HEK293 (cell line): ENCODE results near the gene TMEM222.

Experiments
- CTCF ChIA-PET: fragments of 350-600 bp; formaldehyde crosslinking; extraction: SDS; loops from one replicate; lab custom pipeline; 2021; ENCODE audit warnings: antibody characterized with exemption; lab: Yijun Ruan, JAX
- POLR2A ChIA-PET: fragments of 300-600 bp; formaldehyde crosslinking; extraction: SDS; loops from one replicate; lab custom pipeline; 2020; ENCODE audit warnings: antibody characterized with exemption, inconsistent platforms; lab: Yijun Ruan, JAX
- H3K27ac ChIP-seq: fragments of 200-500 bp; sonication (Bioruptor generic); 2 replicates; pipeline ENCODE4 v1.5.1; 2014; ENCODE audit warnings: low read depth, low read length, control low read depth, inconsistent platforms; ENCODE audit errors: extremely low read depth
- H3K36me3 ChIP-seq, 2 experiments: fragments of 200-500 bp in 1 of 2; sonication (Bioruptor generic) in 1 of 2; 1 replicate in 1 of 2; 2 replicates in 1 of 2; pipeline ENCODE4 v1.5.1; 2014 to 2017; ENCODE audit warnings: inconsistent platforms in 2 of 2, low read length in 2 of 2; ENCODE audit not compliant: control insufficient read depth in 2 of 2, insufficient read depth in 1 of 2
- H3K4me1 ChIP-seq: fragments of 200-500 bp; sonication (Bioruptor generic); 2 replicates; pipeline ENCODE4 v1.5.1; 2014; ENCODE audit warnings: mild to moderate bottlenecking, low read length, inconsistent platforms; ENCODE audit not compliant: control insufficient read depth, insufficient read depth
- H3K4me3 ChIP-seq: 2 replicates; pipeline ENCODE4 v1.5.1; 2011; ENCODE audit warnings: low read depth, mild to moderate bottlenecking, control low read depth, low read length, moderate library complexity
- H3K9me3 ChIP-seq: fragments of 200-500 bp; sonication (Bioruptor generic); 2 replicates; pipeline ENCODE4 v1.5.1; 2014; ENCODE audit warnings: low read depth, low read length, inconsistent platforms; ENCODE audit not compliant: control insufficient read depth, insufficient read depth
- GFI1B ChIP-seq: fragments of 450-650 bp; formaldehyde crosslinking; IDR thresholded peaks from 2 replicates; pipeline ENCODE4 v1.5.1; 2016; ENCODE audit warnings: missing biosample characterization, missing genetic modification characterization
- RBAK ChIP-seq: fragments of 450-650 bp; formaldehyde crosslinking; IDR thresholded peaks from 2 replicates; pipeline ENCODE4 v1.5.1; 2016; ENCODE audit warnings: missing biosample characterization, missing genetic modification characterization
- SCRT2 ChIP-seq: fragments of 450-650 bp; formaldehyde crosslinking; IDR thresholded peaks from 2 replicates; pipeline ENCODE4 v1.5.1; 2016; ENCODE audit warnings: missing biosample characterization, missing genetic modification characterization
- TSHZ1 ChIP-seq: fragments of 450-650 bp; formaldehyde crosslinking; IDR thresholded peaks from 2 replicates; pipeline ENCODE4 v1.5.1; 2016; ENCODE audit warnings: missing biosample characterization, missing genetic modification characterization, borderline replicate concordance
- ZNF155 ChIP-seq: fragments of 450-650 bp; formaldehyde crosslinking; IDR thresholded peaks from 2 replicates; pipeline ENCODE4 v1.5.1; 2016; ENCODE audit warnings: missing biosample characterization, missing genetic modification characterization
- ZNF354C ChIP-seq: fragments of 450-650 bp; formaldehyde crosslinking; IDR thresholded peaks from 2 replicates; pipeline ENCODE4 v1.5.1; 2016; ENCODE audit warnings: missing biosample characterization, missing genetic modification characterization, low read depth, borderline replicate concordance
- ZNF510 ChIP-seq: fragments of 450-650 bp; formaldehyde crosslinking; IDR thresholded peaks from 2 replicates; pipeline ENCODE4 v1.5.1; 2018; ENCODE audit warnings: mild to moderate bottlenecking, missing genetic modification characterization, missing biosample characterization; ENCODE audit not compliant: insufficient replicate concordance
- ZNF529 ChIP-seq: fragments of 450-650 bp; formaldehyde crosslinking; IDR thresholded peaks from 2 replicates; pipeline ENCODE4 v1.5.1; 2017; ENCODE audit warnings: missing genetic modification characterization, missing biosample characterization; ENCODE audit not compliant: insufficient replicate concordance
- ZNF580 ChIP-seq: fragments of 450-650 bp; formaldehyde crosslinking; IDR thresholded peaks from 2 replicates; pipeline ENCODE4 v1.5.1; 2016; ENCODE audit warnings: missing biosample characterization, missing genetic modification characterization
- ZNF654 ChIP-seq: fragments of 450-650 bp; formaldehyde crosslinking; IDR thresholded peaks from 2 replicates; pipeline ENCODE4 v1.5.1; 2016; ENCODE audit warnings: low read depth, missing biosample characterization, missing genetic modification characterization
- ZNF792 ChIP-seq: fragments of 450-650 bp; formaldehyde crosslinking; IDR thresholded peaks from 2 replicates; pipeline ENCODE4 v1.5.1; 2016; ENCODE audit warnings: missing biosample characterization, missing genetic modification characterization
- ZSCAN30 ChIP-seq: fragments of 450-650 bp; IDR thresholded peaks from 2 replicates; pipeline ENCODE4 v1.5.1; 2018; ENCODE audit warnings: missing biosample characterization, mild to moderate bottlenecking, missing genetic modification characterization, moderate library complexity
- TF ChIP-seq, protein P1 (sequence below): fragments of 450-650 bp; formaldehyde crosslinking; IDR thresholded peaks from 2 replicates; pipeline ENCODE4 v1.5.1; 2016; ENCODE audit warnings: missing biosample characterization, missing genetic modification characterization, low read depth
- TF ChIP-seq, protein P2 (sequence below): fragments of 450-650 bp; formaldehyde crosslinking; IDR thresholded peaks from 2 replicates; pipeline ENCODE4 v1.5.1; 2016; ENCODE audit warnings: missing biosample characterization, missing genetic modification characterization

TMEM222 gene

DNA sequence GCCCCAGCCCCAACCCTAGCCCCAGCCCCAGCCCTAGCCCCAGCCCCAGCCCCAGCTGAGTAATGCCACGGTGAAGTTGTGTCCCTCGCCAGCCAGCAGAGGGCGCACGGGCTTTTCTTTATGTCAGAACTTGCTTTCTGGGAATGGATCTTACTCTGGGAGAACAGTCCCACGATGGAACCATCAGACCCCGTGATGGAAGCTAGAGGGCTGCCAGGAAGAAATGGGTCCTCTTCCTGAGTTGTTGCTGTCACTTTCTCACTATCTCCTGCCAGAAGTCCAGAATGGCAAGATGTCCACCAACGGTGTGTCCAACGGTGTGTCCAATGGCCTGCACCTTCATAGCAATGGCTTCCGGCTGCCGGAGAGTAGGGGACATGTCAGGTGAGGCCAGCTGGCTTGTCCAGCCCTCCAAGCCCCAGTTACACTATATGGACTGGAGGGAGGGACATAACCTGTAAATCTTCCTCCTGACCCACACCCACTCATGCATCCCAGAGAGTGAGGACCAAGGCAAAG, 25.1 kb upstream of the TMEM222 start:
- H3K27ac ChIP-seq, result no peak overlapping the region
- H3K4me3 ChIP-seq, result no peak overlapping the region
- H3K4me1 ChIP-seq, result no peaks in the 10 kb centered on the region
- peaks cover 0 to 88% of the 10 kb centered on the region in 2 experiments; a peak in 2 of 3 replicates for H3K36me3 ChIP-seq
- ChIA-PET POLR2A (interaction anchor here (1.0 to 1.1 kb wide), 2 partner anchors 30 to 69 kb away, joined by 4 to 6 read pairs; no protein-coding TSS in a partner anchor), CTCF (interaction anchor here (0.6 to 9.8 kb wide), 55 partner anchors 8 to 373 kb away, joined by 3 to 202 read pairs (median 5); partner anchors contain the start of genes CD164L2, MAP3K6 and SYTL1)
- no peak for TF ChIP-seq ZNF792 (tag by site-specific recombination)
- TF ChIP-seq ZNF354C (tag by site-specific recombination), result no peak
- TF ChIP-seq, protein P1, sequence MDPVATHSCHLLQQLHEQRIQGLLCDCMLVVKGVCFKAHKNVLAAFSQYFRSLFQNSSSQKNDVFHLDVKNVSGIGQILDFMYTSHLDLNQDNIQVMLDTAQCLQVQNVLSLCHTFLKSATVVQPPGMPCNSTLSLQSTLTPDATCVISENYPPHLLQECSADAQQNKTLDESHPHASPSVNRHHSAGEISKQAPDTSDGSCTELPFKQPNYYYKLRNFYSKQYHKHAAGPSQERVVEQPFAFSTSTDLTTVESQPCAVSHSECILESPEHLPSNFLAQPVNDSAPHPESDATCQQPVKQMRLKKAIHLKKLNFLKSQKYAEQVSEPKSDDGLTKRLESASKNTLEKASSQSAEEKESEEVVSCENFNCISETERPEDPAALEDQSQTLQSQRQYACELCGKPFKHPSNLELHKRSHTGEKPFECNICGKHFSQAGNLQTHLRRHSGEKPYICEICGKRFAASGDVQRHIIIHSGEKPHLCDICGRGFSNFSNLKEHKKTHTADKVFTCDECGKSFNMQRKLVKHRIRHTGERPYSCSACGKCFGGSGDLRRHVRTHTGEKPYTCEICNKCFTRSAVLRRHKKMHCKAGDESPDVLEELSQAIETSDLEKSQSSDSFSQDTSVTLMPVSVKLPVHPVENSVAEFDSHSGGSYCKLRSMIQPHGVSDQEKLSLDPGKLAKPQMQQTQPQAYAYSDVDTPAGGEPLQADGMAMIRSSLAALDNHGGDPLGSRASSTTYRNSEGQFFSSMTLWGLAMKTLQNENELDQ, result no peak
- peak; percentile 21; the same call in 1 of the 2 replicates for TF ChIP-seq ZNF654 (tag by site-specific recombination)
- TF ChIP-seq ZSCAN30 (tag by site-specific recombination), result no peak
- TF ChIP-seq, protein P2, sequence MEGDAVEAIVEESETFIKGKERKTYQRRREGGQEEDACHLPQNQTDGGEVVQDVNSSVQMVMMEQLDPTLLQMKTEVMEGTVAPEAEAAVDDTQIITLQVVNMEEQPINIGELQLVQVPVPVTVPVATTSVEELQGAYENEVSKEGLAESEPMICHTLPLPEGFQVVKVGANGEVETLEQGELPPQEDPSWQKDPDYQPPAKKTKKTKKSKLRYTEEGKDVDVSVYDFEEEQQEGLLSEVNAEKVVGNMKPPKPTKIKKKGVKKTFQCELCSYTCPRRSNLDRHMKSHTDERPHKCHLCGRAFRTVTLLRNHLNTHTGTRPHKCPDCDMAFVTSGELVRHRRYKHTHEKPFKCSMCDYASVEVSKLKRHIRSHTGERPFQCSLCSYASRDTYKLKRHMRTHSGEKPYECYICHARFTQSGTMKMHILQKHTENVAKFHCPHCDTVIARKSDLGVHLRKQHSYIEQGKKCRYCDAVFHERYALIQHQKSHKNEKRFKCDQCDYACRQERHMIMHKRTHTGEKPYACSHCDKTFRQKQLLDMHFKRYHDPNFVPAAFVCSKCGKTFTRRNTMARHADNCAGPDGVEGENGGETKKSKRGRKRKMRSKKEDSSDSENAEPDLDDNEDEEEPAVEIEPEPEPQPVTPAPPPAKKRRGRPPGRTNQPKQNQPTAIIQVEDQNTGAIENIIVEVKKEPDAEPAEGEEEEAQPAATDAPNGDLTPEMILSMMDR (tag by site-specific recombination), result 0 out of 2 replicates have a peak, but pooled peaks have one; percentile 17
- no peak for TF ChIP-seq ZNF155 (tag by site-specific recombination)
- no peaks in the 10 kb centered on the region for H3K9me3 ChIP-seq

- no peak overlapping the region for H3K4me3 ChIP-seq
- TF ChIP-seq ZNF529 (tag by site-specific recombination) (no peak), ZNF510 (tag by site-specific recombination) (no peak), GFI1B (tag by site-specific recombination) (no peak), RBAK (tag by site-specific recombination) (no peak), SCRT2 (tag by site-specific recombination) (no peak), TSHZ1 (tag by site-specific recombination) (no peak), ZNF580 (tag by site-specific recombination) (no peak)
- peaks cover 9 to 93% of the 10 kb centered on the region in 2 experiments; a peak in 2 of 3 replicates for H3K36me3 ChIP-seq
- no peaks in the 10 kb centered on the region for H3K4me1 ChIP-seq
- H3K27ac ChIP-seq, result no peak overlapping the region
- ChIA-PET POLR2A (interaction anchor here (1.1 kb wide), 1 partner anchor 101 kb away, joined by 3 read pairs; no protein-coding TSS in a partner anchor), CTCF (interaction anchor here (0.6 to 9.8 kb wide), 20 partner anchors 13 to 371 kb away, joined by 3 to 202 read pairs (median 10); partner anchors contain the start of genes AHDC1 and CD164L2)
- no peaks in the 10 kb centered on the region for H3K9me3 ChIP-seq
These were observed 24.1 kb upstream of the TMEM222 start for GRCh38 chr1:27297903-27298302.
